Measurements from ENCODE around the gene AGTR1. TPM values are rescaled to one million over a fixed set of nuclear protein-coding genes. Genes with fewer than 3 reads are reported as not detected.

Gene AGTR1
- total and polyA plus RNA-seq, 4 donors, result 30.0 to 52.2 (median 41.9) TPM

- no peaks in the 10 kb centered on the region for H3K9me3 ChIP-seq (ENCODE audit: control insufficient read depth in 4 of 4, low read length in 3 of 4)
- TF ChIP-seq GABPA (IDR thresholded peaks at IDR 0.05 in 1 of 2, conservative IDR thresholded peaks at IDR 0.05 in 1 of 2) (no peak), HNF4A (conservative IDR thresholded peaks at IDR 0.05) (no peak), NR2F2 (IDR thresholded peaks at IDR 0.05) (no peak), ZBTB33 (IDR thresholded peaks at IDR 0.05) (no peak), CTCF (IDR thresholded peaks at IDR 0.05; ENCODE audit: low read depth, low read length, missing input control) (no peak), YY1 (IDR thresholded peaks at IDR 0.05) (no peak), TAF1 (conservative IDR thresholded peaks at IDR 0.05) (no peak), FOXA2 (IDR thresholded peaks at IDR 0.05) (no peak), JUND (IDR thresholded peaks at IDR 0.05) (no peak), HNF4G (IDR thresholded peaks at IDR 0.05) (no peak)
- TF ChIP-seq, protein P1, sequence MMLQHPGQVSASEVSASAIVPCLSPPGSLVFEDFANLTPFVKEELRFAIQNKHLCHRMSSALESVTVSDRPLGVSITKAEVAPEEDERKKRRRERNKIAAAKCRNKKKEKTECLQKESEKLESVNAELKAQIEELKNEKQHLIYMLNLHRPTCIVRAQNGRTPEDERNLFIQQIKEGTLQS (IDR thresholded peaks at IDR 0.05), result no peak
- TF ChIP-seq, protein P2, sequence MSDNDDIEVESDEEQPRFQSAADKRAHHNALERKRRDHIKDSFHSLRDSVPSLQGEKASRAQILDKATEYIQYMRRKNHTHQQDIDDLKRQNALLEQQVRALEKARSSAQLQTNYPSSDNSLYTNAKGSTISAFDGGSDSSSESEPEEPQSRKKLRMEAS (IDR thresholded peaks at IDR 0.05), result no peak
- H3K27ac ChIP-seq (ENCODE audit: low read depth in 1 of 2, low read length in 2 of 2), result no peak overlapping the region
- no peaks in the 10 kb centered on the region for H3K36me3 ChIP-seq (ENCODE audit: control insufficient read depth in 4 of 4, insufficient read depth in 3 of 4, low read depth in 1 of 4, low read length in 3 of 4)
- no peaks in the 10 kb centered on the region for H3K4me1 ChIP-seq (ENCODE audit: control insufficient read depth in 4 of 4, insufficient read depth in 4 of 4, low read length in 3 of 4)
- no peak overlapping the region for H3K9ac ChIP-seq (ENCODE audit: low read depth in 1 of 2, low read length in 2 of 2)
- WGBS, result 70% methylated on average over 2 of the region's 2 CpGs
- no peak for DNase-seq (ENCODE audit: low spot score)
- H3K27me3 ChIP-seq (ENCODE audit: control insufficient read depth in 4 of 4, insufficient read depth in 4 of 4, low read length in 3 of 4), result no peaks in the 10 kb centered on the region
- no peak overlapping the region for H3K4me3 ChIP-seq (ENCODE audit: low read depth in 1 of 3, low read length in 3 of 3)
Observed at GRCh38 chr3:148773805-148774204, 76.1 kb downstream of the AGTR1 start.

- Histone ChIP-seq H3K27me3 (ENCODE audit: control insufficient read depth in 4 of 4, insufficient read depth in 4 of 4, low read length in 3 of 4) (no peaks in the 10 kb centered on the region), H3K4me1 (ENCODE audit: control insufficient read depth in 4 of 4, insufficient read depth in 4 of 4, low read length in 3 of 4) (no peaks in the 10 kb centered on the region), H3K9me3 (ENCODE audit: control insufficient read depth in 4 of 4, low read length in 3 of 4) (no peaks in the 10 kb centered on the region), H3K36me3 (ENCODE audit: control insufficient read depth in 4 of 4, insufficient read depth in 3 of 4, low read depth in 1 of 4, low read length in 3 of 4) (no peaks in the 10 kb centered on the region), H3K27ac (ENCODE audit: low read depth in 1 of 2, low read length in 2 of 2) (no peak overlapping the region), H3K4me3 (ENCODE audit: low read depth in 1 of 3, low read length in 3 of 3) (no peak overlapping the region), H3K9ac (ENCODE audit: low read depth in 1 of 2, low read length in 2 of 2) (no peak overlapping the region)
- TF ChIP-seq, protein P2 (IDR thresholded peaks at IDR 0.05), result no peak
- TF ChIP-seq GABPA (IDR thresholded peaks at IDR 0.05 in 1 of 2, conservative IDR thresholded peaks at IDR 0.05 in 1 of 2), result no peak
- TF ChIP-seq REST (IDR thresholded peaks at IDR 0.05), result no peak
- no peak for TF ChIP-seq RAD21 (IDR thresholded peaks at IDR 0.05)
- no peak for TF ChIP-seq TAF1 (conservative IDR thresholded peaks at IDR 0.05)
- TF ChIP-seq FOXA1 (IDR thresholded peaks at IDR 0.05), result no peak
- TF ChIP-seq CTCF (IDR thresholded peaks at IDR 0.05; ENCODE audit: low read depth, low read length, missing input control), result no peak
- no peak for TF ChIP-seq JUND (IDR thresholded peaks at IDR 0.05)
- TF ChIP-seq SP1 (IDR thresholded peaks at IDR 0.05), result no peak
- TF ChIP-seq FOXA2 (IDR thresholded peaks at IDR 0.05), result no peak
- no peak for TF ChIP-seq EGR1 (IDR thresholded peaks at IDR 0.05; ENCODE audit: low read depth in 2 of 2)
- TF ChIP-seq, protein P1 (IDR thresholded peaks at IDR 0.05), result no peak
- no peak for TF ChIP-seq ZBTB33 (IDR thresholded peaks at IDR 0.05)
- no peak for TF ChIP-seq YY1 (IDR thresholded peaks at IDR 0.05)
- WGBS, result 97% methylated on average over 3 of the region's 3 CpGs
- no peak for DNase-seq (ENCODE audit: low spot score)
Observed at GRCh38 chr3:148778926-148779325, 81.2 kb downstream of the AGTR1 start.
